CD4-positive, alpha-beta T cell treated with Interleukin-4 for 1 hour (primary cell): ENCODE data around the gene VIPR2.

Experiments
- DNase-seq, 2 donors: peaks; one replicate each; pipeline ENCODE4 v3.0.0-alpha.2; 2020 to 2022

VIPR2 gene

GRCh38 chr7:159063046-159063840 is 81.4 kb downstream of the VIPR2 start:
- no peak for DNase-seq

- no peak for DNase-seq
Measured at GRCh38 chr7:159062569-159062968, 82.1 kb downstream of the VIPR2 start.

DNA sequence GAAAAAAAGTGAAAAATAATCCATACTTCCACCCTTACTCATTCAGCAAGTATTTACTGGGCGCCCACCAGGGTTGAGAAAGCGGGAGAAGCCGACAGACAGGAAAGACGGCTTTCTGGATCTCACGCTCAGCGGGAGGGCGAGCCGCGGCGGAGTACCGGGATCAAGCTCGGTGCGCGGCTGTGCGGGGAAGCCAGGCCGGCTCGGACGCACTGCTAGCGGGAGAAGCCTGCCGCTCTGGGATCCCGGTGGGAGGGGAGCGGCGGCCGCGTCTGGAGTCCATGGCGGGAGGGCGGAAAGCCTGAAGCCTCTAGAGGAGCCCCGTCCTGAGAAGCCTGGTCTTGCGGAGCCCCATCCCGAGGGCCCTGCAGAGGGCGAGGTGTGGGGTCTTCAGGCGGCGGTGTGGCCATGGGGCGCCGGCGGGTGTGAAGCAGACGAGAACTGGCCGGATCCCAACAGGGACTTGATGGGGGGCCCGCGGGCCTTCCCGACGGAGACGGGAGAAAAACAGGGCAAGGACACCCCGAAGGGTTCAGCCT is 82.9 kb downstream of the VIPR2 start:
- DNase-seq = no peak

DNA sequence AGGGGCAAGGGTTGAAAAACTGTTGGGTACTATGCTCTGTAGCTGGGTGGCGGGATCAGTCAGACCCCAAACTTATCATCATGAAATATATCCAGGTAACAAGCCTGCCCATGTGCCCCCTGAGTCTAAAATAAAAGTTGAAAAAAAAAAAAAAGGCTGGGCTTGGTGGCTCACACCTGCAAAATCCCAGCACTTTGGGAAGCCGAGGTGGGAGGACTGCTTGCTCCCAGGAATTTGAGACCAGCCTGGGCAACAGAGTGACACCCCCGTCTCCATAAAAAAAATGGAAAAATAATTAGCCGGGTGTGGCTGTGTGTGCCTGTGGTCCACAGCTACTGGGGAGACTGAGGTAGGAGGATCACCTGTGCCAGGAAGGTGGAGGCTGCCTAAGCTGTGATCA is 83.5 kb downstream of the VIPR2 start:
- DNase-seq = no peak

DNA sequence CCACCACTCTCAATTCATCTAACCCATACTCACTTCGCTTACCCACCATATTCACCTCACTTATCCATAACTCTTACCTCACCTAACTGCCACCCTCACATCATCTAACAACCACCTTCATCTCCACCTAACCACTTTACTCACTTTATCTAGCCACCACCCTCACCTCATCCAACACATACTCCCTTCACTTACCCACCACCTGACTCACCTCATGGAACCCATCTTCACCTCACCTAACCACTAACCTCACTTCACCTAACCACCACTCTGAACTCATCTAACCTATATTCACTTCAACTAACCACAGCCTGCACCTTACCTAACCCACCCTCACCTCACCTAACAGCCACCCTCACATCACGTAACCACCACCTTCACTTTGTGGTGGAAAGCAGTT is 84.2 kb downstream of the VIPR2 start:
- no peak for DNase-seq

DNA sequence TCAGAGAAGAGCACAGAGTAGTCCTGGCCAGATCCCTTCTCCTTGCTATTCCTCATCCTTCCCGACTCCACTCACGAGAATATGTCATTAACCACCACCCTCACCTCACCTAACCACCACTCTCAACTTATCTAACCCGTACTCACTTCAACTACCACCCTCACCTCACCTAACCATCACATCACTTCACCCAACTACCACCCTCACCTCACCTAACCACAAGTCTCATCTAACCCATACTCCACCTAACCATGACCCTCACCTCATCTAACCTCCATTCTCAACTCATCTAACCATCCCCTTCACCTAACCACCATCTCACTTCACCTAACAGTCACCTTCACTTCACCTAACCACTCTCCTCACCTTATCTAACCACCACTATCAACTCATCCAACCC is 85.0 kb downstream of the VIPR2 start:
- no peak for DNase-seq

DNA sequence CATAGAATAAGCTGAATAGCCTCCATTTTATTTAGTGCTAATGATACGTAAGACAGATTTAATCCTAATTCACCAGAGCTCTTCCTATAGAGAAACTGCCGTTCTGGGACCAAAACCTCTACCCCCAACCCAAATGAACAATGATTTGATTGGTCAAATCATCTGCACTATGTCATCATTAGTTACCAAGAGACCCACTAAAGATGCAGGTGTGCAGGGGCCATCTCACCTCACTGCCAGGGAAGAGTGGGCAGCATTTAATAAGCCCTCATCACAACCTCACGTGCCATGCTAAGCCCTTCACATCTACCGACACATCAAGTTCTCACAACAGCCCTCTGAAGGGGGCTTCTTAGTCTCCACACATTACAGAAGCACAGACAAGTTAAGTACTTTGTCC is 87.0 kb downstream of the VIPR2 start:
- no peak for DNase-seq

GRCh38 chr7:159056737-159057136 is 87.9 kb downstream of the VIPR2 start:
- no peak for DNase-seq

- DNase-seq = no peak
Measured at GRCh38 chr7:159051916-159052315, 92.8 kb downstream of the VIPR2 start.

DNA sequence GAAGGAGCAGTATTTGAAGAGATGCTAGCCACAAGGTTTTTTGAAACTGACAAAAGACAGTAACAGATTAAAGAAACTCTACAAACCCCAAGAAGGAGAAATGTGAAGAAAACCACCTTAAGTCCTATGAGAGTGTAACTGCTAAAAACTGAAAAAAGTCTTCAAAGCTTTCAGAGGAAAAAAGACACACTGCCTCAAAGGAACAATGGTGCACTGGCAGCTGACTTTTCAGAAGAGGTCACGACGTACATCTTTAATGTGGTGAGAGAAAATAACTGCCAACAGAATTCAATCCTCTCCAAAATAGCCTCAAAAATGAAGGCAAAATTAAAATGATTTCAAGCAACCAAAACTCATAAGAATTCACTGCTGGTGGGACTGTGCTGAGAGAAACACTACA is 94.0 kb downstream of the VIPR2 start:
- no peak for DNase-seq

DNA sequence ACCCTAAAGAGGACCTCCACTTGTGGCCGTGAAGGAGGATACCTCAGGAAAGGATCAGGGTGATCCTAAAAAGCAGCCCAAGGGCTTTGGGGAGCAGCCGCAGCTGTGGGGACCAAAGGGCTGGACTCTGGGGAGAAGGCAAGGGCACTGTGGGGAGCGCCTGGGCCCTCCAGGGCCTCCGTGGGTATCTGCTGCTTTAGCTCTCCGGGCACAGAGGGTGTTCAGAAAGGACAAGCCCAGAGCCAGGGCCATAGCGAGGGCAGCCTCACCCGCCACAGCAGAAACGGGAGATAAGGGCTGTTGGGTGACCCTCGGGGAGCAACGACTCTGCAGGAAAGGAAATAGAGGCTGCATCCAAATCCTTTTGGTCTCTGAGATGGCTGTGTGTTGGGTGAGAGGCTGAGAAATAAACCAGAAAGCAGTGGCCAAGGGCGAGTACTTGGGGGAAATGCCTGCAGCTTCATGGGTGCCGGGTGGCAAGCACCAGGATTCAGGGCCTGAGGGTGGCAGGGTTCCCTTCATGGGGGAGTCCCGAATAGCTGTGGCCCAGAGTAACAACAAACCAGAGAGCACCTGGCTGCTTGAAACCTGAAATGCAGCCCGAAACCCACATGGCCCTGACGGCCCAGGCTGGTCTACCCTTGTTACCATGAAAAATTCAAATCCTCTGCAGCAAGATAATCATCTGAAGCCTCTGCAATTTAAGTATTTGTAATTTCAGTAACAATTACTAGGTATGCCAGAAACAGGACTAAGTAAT is 95.2 kb downstream of the VIPR2 start:
- no peak for DNase-seq

DNA sequence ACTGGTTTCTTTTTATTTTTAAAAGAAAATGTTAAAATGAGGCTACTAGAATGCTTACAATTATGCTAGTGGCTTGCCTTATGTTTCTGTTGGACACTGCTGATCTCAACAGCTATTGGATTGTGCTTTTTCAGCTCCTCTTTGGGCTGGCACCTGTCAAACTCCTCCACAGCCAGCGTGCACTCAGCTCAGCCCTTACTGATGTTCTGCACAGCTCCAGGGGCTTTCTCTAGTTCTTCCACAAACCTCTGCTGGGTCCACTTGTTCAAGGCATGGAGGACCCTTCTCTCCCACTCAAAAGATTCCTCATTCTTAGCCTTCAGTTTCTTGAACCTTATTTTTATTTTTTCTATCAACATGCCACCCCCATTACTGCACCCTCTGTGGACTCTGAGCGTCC is 96.0 kb downstream of the VIPR2 start:
- DNase-seq = no peak

GRCh38 chr7:159047536-159047935 is 97.1 kb downstream of the VIPR2 start:
- no peak for DNase-seq

- no peak for DNase-seq
Measured at GRCh38 chr7:159046300-159046699, 98.4 kb downstream of the VIPR2 start.

- no peak for DNase-seq
Measured at GRCh38 chr7:159045839-159046238, 98.8 kb downstream of the VIPR2 start.

DNA sequence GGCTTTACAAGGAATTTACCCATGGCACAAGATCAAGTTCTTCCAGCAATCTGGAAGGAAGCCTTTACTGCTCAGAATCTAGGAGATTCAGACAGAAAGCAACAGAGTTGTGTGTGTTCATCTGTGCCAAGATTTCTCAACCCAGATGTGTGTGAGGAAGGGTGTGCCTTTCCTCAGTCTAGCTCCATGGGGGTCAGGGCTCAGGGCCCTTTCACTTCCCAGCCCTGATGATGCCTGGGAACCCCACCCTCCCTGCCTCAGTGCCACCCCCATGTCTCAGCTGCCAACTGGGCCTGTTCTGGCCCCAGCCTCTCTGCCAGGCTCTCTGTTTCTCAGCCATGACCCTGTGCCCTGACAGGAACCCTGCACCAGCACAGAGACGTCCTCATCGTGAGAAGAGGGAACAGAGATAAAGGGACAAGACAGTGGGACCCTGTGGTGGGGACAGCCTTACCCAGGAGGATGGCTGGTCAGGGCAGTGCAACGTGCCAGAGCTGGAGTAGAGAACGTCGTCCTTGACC is 102.0 kb downstream of the VIPR2 start:
- peak in 1 of 2 donors; percentile 7 for DNase-seq

DNA sequence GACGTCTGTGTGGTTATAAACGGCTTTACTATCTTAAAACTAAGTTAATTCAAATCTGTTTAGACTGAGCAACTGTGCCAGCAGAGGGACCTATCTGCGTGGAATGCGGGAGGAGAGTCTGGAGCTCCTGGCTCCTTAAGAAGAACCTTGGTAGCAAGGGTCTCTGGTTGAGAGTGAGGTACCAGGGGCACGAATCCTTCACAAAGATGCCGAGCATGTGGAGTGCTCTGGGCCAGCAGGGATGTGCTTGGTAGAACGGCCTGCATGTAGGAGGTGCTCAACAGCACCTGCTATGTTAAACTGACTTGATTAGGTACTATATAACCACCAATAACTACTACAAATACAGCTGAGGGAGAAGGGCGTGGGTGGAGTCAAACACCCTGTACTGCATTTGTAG is 102.6 kb downstream of the VIPR2 start:
- no peak for DNase-seq

GRCh38 chr7:159040912-159041711 is 103.6 kb downstream of the VIPR2 start:
- peak in 1 of 2 donors; percentile 7 for DNase-seq

GRCh38 chr7:159040146-159040545 is 104.5 kb downstream of the VIPR2 start:
- DNase-seq = peak in 1 of 2 donors; percentile 8

DNA sequence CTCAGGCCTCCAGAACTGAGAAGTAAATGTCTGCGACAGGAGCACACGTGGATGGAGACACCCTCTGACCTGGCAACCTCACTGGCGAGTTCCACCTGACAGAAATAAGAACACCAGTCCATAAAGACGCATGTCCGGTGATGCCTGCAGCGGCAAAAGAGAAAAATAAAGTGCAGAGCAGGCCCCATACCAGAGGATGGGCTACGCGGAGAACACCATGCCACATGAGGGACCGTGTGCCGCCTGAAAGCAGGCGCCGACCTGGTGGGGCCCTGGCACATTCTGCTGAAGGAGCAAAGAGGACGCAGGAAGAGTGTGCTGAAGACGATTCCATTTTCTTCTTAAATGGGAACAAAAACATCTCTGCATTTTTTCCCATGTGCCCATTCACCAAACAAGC is 105.0 kb downstream of the VIPR2 start:
- DNase-seq = no peak

DNA sequence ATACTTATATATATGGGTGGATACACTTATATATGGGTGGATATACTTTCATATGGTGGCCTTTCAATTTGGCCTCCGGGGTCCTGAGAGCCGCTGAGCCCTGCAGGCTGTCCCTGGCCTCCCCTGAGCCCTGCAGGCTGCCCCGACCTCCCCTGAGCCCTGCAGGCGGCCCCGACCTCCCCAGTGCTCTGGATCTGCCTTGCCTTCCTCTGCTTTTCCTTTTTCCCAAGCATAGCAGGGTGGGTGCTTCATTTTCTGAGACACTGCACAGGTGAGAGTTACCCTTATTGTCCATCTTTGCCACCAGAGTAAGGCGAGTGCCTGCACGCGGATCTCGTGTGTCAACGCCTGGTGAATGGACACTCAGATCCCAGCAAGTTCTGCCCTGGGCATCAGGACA is 106.6 kb downstream of the VIPR2 start:
- no peak for DNase-seq

GRCh38 chr7:159036916-159037605 is 107.6 kb downstream of the VIPR2 start:
- DNase-seq = peak in 1 of 2 donors; percentile 10
